DND-41 (cell line): ENCODE data around the gene TP53I11.

Experiments
- EZH2 ChIP-seq: IDR thresholded peaks from 3 replicates; pipeline ENCODE4 v1.6.1; 2012; ENCODE audit warnings: borderline replicate concordance, low read depth, mild to moderate bottlenecking, moderate library complexity, low read length, inconsistent platforms; ENCODE audit not compliant: severe bottlenecking
- TF ChIP-seq, protein P1 (sequence below): IDR thresholded peaks from 2 replicates; pipeline ENCODE4 v1.5.1; 2012; ENCODE audit warnings: borderline replicate concordance, low read length, moderate library complexity, mild to moderate bottlenecking; ENCODE audit not compliant: poor library complexity, severe bottlenecking; ENCODE audit errors: extremely low read depth

- TF ChIP-seq, protein P1, sequence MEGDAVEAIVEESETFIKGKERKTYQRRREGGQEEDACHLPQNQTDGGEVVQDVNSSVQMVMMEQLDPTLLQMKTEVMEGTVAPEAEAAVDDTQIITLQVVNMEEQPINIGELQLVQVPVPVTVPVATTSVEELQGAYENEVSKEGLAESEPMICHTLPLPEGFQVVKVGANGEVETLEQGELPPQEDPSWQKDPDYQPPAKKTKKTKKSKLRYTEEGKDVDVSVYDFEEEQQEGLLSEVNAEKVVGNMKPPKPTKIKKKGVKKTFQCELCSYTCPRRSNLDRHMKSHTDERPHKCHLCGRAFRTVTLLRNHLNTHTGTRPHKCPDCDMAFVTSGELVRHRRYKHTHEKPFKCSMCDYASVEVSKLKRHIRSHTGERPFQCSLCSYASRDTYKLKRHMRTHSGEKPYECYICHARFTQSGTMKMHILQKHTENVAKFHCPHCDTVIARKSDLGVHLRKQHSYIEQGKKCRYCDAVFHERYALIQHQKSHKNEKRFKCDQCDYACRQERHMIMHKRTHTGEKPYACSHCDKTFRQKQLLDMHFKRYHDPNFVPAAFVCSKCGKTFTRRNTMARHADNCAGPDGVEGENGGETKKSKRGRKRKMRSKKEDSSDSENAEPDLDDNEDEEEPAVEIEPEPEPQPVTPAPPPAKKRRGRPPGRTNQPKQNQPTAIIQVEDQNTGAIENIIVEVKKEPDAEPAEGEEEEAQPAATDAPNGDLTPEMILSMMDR = no peak
- TF ChIP-seq EZH2 = no peak
These were observed 7.6 kb downstream of the TP53I11 start for GRCh38 chr11:44943118-44943517.
